ENCODE data around the gene PPP1R16B.

Gene PPP1R16B

DNA sequence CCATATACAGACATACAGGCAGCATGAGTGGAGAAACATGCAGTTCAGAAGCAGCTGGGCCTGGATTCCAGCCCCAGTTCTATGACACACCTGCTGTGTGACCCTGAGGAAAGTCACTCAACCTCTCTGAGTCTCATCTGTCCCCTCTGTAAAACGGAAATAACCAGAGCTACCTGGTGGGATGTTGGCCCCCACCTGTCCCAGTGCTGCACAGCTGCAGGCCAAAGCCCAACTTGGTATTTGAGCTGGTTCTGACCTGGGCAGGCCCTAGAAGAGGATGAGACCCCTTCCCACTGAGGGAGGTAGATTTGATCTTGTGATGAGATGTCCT, 55.5 kb downstream of the PPP1R16B start:
- H3K9me3 Mint-ChIP-seq = no peaks in the 10 kb centered on the region
- no peak for DNase-seq
- H3K4me3 Mint-ChIP-seq = no peak overlapping the region
- H3K4me1 Mint-ChIP-seq (ENCODE audit: low read depth) = peaks cover 80% of the 10 kb centered on the region
- peaks cover 77% of the 10 kb centered on the region for H3K36me3 Mint-ChIP-seq (ENCODE audit: low read depth)
- no peaks in the 10 kb centered on the region for H3K27me3 Mint-ChIP-seq
- peak overlapping the region; percentile 80 for H3K27ac Mint-ChIP-seq

DNA sequence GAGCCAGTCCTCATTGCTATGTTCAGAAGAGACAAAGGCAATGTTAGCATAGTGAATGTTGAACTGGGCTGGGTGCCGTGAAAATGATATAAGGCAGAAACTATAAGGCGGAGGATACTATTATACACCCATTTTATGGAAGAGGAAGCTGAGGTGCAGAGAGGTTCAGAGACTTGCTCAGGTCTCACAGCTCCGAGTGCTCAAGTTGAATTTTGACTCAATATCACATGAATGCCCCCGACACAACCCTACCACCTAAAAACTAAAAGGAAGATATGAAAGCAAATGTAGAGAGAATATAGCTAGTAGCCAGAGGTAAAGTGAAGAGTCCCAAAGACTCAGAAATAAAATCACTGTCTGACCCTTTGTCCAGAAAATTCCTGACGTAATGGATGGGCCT, 56.7 kb downstream of the PPP1R16B start:
- Mint-ChIP-seq H3K27me3 (no peaks in the 10 kb centered on the region), H3K4me3 (peak overlapping the region; percentile 22), H3K27ac (peak overlapping the region; percentile 87), H3K36me3 (ENCODE audit: low read depth) (peaks cover 79% of the 10 kb centered on the region), H3K9me3 (no peaks in the 10 kb centered on the region), H3K4me1 (ENCODE audit: low read depth) (peaks cover 80% of the 10 kb centered on the region)
- no peak for DNase-seq

DNA sequence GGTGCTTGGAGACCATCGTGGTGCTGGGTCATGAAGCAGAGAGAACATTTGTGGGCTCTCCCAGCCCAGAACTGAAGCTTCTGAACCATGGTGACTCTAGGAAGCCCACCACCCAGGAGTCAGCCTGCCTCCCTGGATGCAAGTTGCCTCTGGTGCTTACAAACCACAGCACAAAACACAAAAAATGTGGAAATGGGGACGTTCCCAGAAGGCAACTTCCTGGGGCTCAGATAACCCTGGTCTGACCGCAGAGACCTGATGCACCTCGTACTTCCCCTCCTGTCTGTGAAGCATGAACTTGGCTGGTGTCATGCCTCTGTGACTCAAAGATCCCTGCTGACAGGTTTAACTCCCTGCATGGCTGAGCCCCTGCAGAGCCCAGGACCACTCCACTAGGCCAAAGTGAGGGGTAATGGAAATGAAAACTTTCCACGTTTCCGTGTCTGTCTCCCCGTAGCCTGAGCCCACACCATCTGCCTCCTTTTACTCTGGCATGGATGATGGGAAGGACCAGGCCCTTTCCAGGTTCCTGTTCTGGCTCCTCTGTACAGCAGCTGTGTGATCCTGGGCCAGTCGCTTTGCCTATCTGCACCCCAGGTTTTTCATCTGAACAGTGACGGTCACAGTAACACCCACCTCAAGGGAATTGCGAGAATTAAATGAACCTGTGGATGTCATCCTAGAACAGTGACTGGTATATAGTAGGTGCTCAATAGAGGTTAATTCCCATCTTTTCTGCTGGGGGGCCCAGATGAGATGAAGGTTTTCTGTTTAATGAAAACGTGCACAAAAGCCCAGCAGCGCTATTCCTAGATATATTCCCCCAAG, 57.7 kb downstream of the PPP1R16B start:
- peak; percentile 67 for DNase-seq
- H3K4me1 Mint-ChIP-seq (ENCODE audit: low read depth) = peaks cover 78% of the 10 kb centered on the region
- no peaks in the 10 kb centered on the region for H3K27me3 Mint-ChIP-seq
- peak overlapping the region; percentile 87 for H3K27ac Mint-ChIP-seq
- peak overlapping the region; percentile 22 for H3K4me3 Mint-ChIP-seq
- H3K36me3 Mint-ChIP-seq (ENCODE audit: low read depth) = peaks cover 79% of the 10 kb centered on the region
- no peaks in the 10 kb centered on the region for H3K9me3 Mint-ChIP-seq

DNA sequence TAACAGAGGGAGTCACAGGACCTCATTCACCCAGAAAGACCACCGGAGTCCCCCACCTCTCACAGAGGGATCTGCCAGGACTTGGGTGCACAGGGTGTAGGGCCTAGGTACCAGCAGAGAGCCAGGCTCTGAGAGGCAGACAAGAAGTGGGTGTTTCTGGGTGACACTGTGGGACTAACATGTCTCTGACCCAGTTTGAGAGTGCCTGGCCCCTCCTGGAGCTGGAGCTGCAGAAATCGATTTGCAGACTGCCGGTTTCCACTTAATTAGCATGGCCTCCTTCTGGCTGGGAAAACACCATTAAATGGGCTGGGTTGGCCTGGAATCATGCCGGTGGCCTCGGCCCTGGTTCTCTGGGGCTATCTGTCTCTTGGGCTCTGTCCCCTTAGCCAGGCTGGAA, 59.2 kb downstream of the PPP1R16B start:
- H3K27me3 Mint-ChIP-seq = no peaks in the 10 kb centered on the region
- no peak overlapping the region for H3K4me3 Mint-ChIP-seq
- H3K9me3 Mint-ChIP-seq = no peaks in the 10 kb centered on the region
- H3K4me1 Mint-ChIP-seq (ENCODE audit: low read depth) = peaks cover 74% of the 10 kb centered on the region
- no peak for DNase-seq
- peaks cover 81% of the 10 kb centered on the region for H3K36me3 Mint-ChIP-seq (ENCODE audit: low read depth)
- peak overlapping the region; percentile 87 for H3K27ac Mint-ChIP-seq

DNA sequence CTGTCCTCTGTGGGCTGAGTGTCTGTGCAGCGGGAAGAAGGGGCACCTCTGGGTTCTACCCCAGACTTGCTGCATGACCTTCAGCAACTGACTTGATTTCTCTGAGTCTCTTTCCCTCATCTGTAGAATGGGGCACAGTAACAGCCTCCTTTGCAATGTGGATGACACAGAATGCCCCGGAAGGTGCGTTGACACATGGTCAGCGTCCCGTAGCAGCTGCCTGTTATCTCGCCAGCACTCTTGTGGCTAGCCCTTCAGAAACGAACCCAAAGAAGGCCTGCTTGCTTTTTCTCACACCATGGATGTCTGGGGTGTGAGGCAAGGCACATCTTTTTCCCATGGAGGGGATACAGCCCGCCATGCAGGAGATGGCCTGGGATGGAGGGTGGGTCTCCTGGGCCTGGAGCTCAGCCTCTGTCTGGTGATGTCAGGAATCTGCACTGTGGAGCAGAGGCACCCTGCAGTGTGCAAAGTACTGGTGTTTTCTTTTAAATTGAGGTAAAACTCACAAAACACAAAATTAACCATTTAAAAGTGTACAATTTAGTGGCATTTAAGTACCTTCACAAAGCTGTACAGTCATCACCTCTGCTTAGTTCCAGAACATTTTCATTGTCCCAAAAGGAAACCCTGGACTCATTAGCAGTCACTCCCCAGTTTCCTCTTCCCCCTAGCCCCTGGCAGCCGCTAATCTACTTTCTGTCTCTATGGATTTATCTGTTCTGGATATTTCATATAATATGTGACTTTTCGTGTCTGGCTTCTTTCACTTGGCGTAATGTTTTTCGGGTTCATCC, 61.0 kb downstream of the PPP1R16B start:
- no peak overlapping the region for H3K4me3 Mint-ChIP-seq

DNA sequence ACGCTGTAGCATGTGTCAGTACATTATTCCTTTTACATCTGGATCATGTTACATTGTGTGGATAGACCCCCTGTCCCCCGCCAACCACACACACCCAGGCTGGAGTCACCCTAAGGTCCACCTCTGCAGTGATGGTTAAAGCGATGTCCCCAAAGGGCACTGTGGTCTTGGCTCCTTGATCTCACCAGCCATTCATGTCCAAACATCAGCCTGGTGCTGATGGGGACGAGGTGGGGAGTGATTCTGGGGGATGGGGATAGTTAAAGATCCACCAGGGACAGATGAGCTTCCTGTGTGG, 61.5 kb downstream of the PPP1R16B start:
- peak overlapping the region; percentile 38 for H3K27ac Mint-ChIP-seq
- no peak overlapping the region for H3K4me3 Mint-ChIP-seq
- H3K36me3 Mint-ChIP-seq (ENCODE audit: low read depth) = peaks cover 77% of the 10 kb centered on the region
- no peaks in the 10 kb centered on the region for H3K9me3 Mint-ChIP-seq
- DNase-seq = no peak
- peaks cover 78% of the 10 kb centered on the region for H3K4me1 Mint-ChIP-seq (ENCODE audit: low read depth)
- no peaks in the 10 kb centered on the region for H3K27me3 Mint-ChIP-seq

More for the DNA sequence above, 61.0 kb downstream of the PPP1R16B start:
- Mint-ChIP-seq H3K27me3 (no peaks in the 10 kb centered on the region), H3K36me3 (ENCODE audit: low read depth) (peaks cover 77% of the 10 kb centered on the region), H3K4me1 (ENCODE audit: low read depth) (peaks cover 77% of the 10 kb centered on the region), H3K27ac (peak overlapping the region; percentile 63), H3K9me3 (no peaks in the 10 kb centered on the region)
- DNase-seq = no peak

DNA sequence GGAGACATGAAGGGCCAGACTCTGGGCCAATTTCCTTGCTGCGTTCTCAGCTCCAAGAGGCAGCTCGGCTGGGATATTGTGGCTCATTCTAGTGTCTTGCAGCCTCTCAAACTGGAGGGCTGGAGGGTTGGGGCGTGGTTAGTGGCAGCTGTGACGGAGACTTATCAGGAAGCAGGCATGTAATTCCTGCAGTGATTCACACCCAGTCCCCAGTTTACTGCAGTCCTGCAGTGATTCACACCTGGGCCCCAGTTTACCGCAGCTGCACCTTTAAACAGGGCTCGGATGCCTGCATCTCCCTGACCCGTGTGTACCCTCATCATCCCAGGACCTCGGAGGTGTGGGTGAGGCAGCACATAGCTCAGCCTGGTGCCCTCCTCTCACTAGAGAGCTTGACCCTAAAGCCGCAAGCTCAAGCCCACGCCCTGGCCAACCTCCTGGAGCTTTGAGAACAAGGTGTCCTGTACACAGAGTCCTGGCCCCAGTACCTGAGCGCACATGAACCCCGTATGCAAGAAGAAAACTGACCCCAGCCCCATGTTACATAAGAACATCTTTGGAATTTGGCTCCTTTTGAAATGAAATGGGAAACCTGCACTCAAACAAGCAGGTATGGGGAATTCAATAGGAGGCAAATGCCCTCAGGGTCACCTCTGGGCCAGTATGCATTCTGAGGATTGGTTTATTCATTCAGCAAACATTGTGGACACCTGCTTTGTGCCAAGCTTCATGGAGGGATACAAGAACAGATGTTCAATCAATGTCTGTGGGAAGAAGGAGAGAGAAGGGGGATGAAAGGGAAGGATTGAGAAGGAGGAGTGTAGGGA, 65.4 kb downstream of the PPP1R16B start:
- Mint-ChIP-seq H3K36me3 (ENCODE audit: low read depth) (peaks cover 66% of the 10 kb centered on the region), H3K9me3 (peaks cover 1% of the 10 kb centered on the region)
- peak; percentile 56 for DNase-seq

DNA sequence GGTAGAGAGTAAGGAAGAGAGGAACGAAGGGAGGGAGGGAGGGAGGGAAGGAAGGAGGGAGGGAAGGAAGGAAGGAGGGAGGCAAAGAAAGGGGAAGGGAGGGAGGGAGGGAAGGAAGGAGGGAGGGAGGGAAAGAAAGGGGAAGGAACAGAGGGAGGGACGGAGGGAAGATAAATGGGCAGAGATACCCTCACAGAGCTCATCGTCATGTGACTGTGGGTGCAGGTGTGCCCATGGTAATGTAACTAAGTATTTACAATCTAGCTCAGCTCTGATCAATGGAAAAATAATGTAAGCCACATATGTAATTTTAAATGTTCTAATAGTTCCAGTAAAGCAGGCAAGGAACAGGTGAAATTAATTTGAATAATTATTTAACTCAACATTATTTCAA, 66.1 kb downstream of the PPP1R16B start:
- H3K36me3 Mint-ChIP-seq (ENCODE audit: low read depth) = peaks cover 65% of the 10 kb centered on the region
- peaks cover 89% of the 10 kb centered on the region for H3K4me1 Mint-ChIP-seq (ENCODE audit: low read depth)
- H3K27ac Mint-ChIP-seq = peak overlapping the region; percentile 94
- DNase-seq = no peak
- H3K27me3 Mint-ChIP-seq = no peaks in the 10 kb centered on the region
- H3K4me3 Mint-ChIP-seq = no peak overlapping the region
- peaks cover 1% of the 10 kb centered on the region for H3K9me3 Mint-ChIP-seq

More for the DNA sequence above, 65.4 kb downstream of the PPP1R16B start:
- Mint-ChIP-seq H3K4me1 (ENCODE audit: low read depth) (peaks cover 88% of the 10 kb centered on the region), H3K27me3 (no peaks in the 10 kb centered on the region), H3K4me3 (peak overlapping the region; percentile 40), H3K27ac (peak overlapping the region; percentile 94)

DNA sequence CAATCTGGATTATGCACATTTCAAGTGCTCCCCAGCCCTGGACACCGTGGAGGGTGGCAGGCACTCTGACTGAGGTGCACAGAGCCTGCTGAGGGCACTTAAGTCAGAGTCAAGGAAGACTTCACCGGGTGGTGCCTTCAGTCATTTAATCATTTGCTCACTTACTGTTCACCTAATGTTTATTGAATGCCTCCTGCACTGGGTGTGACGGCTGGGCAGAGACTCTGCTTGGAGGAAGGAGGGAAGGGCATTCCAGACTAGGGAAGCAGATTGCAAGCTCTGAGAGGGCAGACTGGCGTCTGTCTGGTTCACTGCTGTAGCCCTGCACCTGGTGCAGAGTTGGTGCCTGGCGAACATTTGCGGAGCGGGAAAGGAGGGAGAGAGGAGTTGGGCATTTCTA, 66.5 kb downstream of the PPP1R16B start:
- H3K4me3 Mint-ChIP-seq = peak overlapping the region; percentile 75
- peaks cover 64% of the 10 kb centered on the region for H3K36me3 Mint-ChIP-seq (ENCODE audit: low read depth)
- peaks cover 1% of the 10 kb centered on the region for H3K9me3 Mint-ChIP-seq
- no peaks in the 10 kb centered on the region for H3K27me3 Mint-ChIP-seq
- peaks cover 90% of the 10 kb centered on the region for H3K4me1 Mint-ChIP-seq (ENCODE audit: low read depth)
- H3K27ac Mint-ChIP-seq = peak overlapping the region; percentile 97
- DNase-seq = no peak

DNA sequence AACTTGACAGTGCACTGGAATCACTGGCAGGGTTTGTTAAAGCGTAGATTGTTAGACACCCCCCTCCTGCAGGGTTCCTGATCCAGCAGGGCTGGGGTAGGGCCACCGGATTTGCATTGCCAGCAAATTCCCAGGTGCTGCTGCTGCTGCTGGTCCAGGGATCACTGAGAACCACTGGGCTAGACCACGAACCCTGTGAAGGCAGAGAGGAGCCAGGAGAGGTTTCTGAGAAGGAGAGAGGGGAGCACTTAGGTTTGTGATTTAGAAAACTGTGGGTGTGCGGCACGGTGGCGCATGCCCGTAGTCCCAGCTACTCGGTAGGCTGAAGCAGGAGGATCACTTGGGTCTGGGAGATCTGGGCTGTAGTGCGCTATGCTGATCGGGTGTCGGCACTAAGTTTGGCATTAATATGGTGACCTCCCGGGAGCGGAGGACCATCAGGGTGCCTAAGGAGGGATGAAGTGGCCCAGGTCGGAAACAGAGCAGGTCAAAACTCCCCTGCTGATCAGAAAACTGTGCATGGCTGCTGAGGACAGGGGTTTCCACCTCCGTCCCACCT, 67.1 kb downstream of the PPP1R16B start:
- Mint-ChIP-seq H3K27ac (peak overlapping the region; percentile 97), H3K4me3 (peak overlapping the region; percentile 75), H3K36me3 (ENCODE audit: low read depth) (peaks cover 61% of the 10 kb centered on the region), H3K4me1 (ENCODE audit: low read depth) (peaks cover 90% of the 10 kb centered on the region), H3K9me3 (peaks cover 1% of the 10 kb centered on the region), H3K27me3 (no peaks in the 10 kb centered on the region)
- no peak for DNase-seq

DNA sequence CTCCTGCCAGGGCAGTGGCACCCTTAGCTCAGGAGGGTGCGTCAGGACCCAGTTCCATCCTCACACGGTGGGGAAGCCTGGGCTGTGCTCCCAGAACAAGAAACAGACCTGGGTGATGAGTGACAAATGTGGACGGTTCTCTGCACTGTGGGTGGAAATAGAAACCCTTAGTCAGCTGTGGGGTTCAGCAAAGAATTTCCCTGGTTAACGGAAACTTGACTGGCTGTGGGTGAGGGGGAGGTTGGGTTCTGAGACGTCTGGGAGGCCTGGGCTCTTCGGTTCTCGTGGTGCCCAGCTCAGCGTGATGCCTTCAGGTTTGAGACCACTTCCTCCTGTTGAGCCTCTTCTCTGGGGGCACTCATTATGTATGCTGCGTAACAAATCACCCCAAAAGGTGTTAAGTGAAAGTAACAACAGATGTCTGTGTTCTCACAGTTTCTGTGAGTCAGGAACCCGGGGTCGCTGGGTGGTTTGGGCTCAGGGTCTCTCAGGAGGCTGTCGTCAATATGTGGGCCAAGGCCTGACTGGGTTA, 67.6 kb downstream of the PPP1R16B start:
- peak; percentile 84 for DNase-seq

DNA sequence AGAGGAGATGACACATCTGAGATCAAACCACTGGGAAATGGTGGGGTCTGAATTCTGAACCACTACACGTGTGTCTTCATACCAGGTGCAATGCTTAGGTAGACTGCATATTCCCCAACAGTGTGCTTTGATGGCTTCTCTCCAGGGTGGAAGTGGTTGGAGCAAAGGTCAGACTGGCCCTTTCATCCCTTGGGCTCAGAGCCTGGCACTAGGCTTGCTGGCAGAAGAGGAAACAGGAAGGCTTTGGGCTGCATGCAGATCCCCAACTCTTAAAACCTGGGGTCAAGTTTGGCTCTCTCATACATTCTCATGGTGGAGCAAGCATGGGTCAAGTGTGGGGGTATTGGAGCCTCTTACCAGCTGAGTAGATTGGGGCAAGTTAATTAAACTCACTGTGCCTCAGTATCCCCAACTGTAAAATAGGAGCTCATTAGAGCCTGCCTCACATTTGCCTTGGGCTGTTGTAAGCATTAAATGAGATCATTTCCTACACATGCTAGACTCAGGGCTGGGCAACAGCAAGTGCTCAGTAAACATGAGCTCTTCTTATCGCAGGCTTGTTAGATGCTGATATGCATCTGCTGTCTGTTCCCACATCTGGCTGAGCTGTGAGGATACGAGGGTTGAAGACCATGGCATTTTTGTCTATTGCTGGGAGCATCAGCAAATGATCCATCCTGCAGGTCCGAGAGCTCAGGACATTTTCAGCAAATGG, 69.1 kb downstream of the PPP1R16B start:
- peak overlapping the region; percentile 76 for H3K4me3 Mint-ChIP-seq
- H3K27me3 Mint-ChIP-seq = no peaks in the 10 kb centered on the region
- H3K9me3 Mint-ChIP-seq = peaks cover 1% of the 10 kb centered on the region
- no peak for DNase-seq
- peaks cover 59% of the 10 kb centered on the region for H3K36me3 Mint-ChIP-seq (ENCODE audit: low read depth)
- H3K4me1 Mint-ChIP-seq (ENCODE audit: low read depth) = peaks cover 94% of the 10 kb centered on the region
- peak overlapping the region; percentile 97 for H3K27ac Mint-ChIP-seq

More for the DNA sequence above, 67.6 kb downstream of the PPP1R16B start:
- Mint-ChIP-seq H3K27me3 (no peaks in the 10 kb centered on the region), H3K36me3 (ENCODE audit: low read depth) (peaks cover 62% of the 10 kb centered on the region), H3K4me1 (ENCODE audit: low read depth) (peaks cover 92% of the 10 kb centered on the region), H3K27ac (peak overlapping the region; percentile 97), H3K9me3 (peaks cover 1% of the 10 kb centered on the region), H3K4me3 (peak overlapping the region; percentile 75)

DNA sequence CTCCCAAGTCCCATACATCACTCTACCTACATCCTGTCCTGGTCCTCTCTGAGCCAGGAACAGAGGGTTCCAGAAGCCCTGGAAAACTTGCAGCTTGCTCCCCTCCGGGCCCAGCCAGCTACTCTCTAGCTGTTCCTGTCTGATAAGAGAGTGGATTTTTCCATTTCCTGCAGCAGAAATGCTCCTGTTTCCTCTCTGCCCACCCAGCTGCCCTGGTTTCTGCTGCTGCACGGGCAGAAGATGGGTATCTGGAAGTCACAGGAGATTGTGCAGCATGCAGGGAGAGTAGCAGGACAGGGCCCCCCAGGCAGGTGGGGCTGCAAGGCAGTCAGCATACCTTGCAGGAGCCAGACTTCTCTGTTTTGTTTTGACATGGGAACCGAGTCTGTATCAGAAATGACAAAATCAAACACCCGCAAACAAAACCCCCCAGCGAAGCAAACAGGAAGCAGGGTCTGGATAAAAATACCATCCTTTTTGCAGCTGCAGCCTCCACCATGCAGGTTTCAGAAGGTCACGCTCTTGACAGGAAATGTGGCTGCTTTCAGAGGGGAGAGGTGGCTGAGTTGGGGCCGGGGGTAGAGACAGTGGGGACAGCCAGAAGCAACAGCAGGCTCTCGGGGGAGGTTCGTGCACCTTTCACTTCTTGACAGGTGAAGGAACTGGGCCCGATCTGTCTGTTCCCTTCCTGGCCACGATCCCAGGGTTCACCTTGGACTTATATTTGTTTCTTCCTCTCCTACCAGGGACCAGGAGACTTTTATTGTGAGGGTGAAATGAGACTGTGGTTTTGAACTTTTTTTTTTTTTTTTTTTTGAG, 69.9 kb downstream of the PPP1R16B start:
- Mint-ChIP-seq H3K4me1 (ENCODE audit: low read depth) (peaks cover 95% of the 10 kb centered on the region), H3K4me3 (peak overlapping the region; percentile 76), H3K27ac (peak overlapping the region; percentile 97)

More for the DNA sequence above, 69.9 kb downstream of the PPP1R16B start:
- H3K27me3 Mint-ChIP-seq = no peaks in the 10 kb centered on the region
- H3K36me3 Mint-ChIP-seq (ENCODE audit: low read depth) = peaks cover 61% of the 10 kb centered on the region
- peaks cover 1% of the 10 kb centered on the region for H3K9me3 Mint-ChIP-seq
- peak; percentile 67 for DNase-seq

Measured in activated T-cell treated with anti-CD3 and anti-CD28 coated beads, Interleukin-2, amount 50 U/mL, for 24 hours (primary cell).